SIG-M5 treated with dmso at 0.1 percent for 504 hours (cell line): ENCODE measurements around the gene ERCC1.
"Not testable (repeated sequence)": the region's sequence is repeated elsewhere in the genome, so short reads cannot be mapped to it uniquely, and the experiment has no call there.

ENCODE experiments used
- DNase-seq: peaks from one replicate; lab custom pipeline; 2025; ENCODE audit not compliant: unreplicated experiment; lab: John Stamatoyannopoulos, UW

The ERCC1 gene

GRCh38 chr19:45431008-45431407 lies 7.3 kb upstream of the ERCC1 start:
- DNase-seq, result peak; percentile 74

GRCh38 chr19:45429896-45430295 lies 6.2 kb upstream of the ERCC1 start:
- not testable (repeated sequence) for DNase-seq

- no peak for DNase-seq
Measured at GRCh38 chr19:45428384-45429231, 4.9 kb upstream of the ERCC1 start.

- DNase-seq, result peak; percentile 83
Measured at GRCh38 chr19:45424191-45425058, 708 bp upstream of the ERCC1 start.

GRCh38 chr19:45423033-45423588 lies 606 bp downstream of the ERCC1 start:
- DNase-seq, result no peak

GRCh38 chr19:45421947-45422498 lies 1.7 kb downstream of the ERCC1 start:
- DNase-seq, result no peak

GRCh38 chr19:45420871-45421270 lies 2.8 kb downstream of the ERCC1 start:
- DNase-seq, result no peak

- no peak for DNase-seq
Measured at GRCh38 chr19:45420356-45420755, 3.4 kb downstream of the ERCC1 start.

- no peak for DNase-seq
Measured at GRCh38 chr19:45419895-45420294, 3.8 kb downstream of the ERCC1 start.

- peak; percentile 82 for DNase-seq
Measured at GRCh38 chr19:45419396-45419795, 4.3 kb downstream of the ERCC1 start.

- no peak for DNase-seq
Measured at GRCh38 chr19:45418802-45419201, 4.9 kb downstream of the ERCC1 start.

GRCh38 chr19:45417151-45417550 lies 6.6 kb downstream of the ERCC1 start:
- no peak for DNase-seq

- DNase-seq, result no peak
Measured at GRCh38 chr19:45414468-45414867, 9.2 kb downstream of the ERCC1 start.

- DNase-seq, result no peak
Measured at GRCh38 chr19:45413497-45413896, 10.2 kb downstream of the ERCC1 start.

- not testable (repeated sequence) for DNase-seq
Measured at GRCh38 chr19:45410330-45410729, 13.4 kb downstream of the ERCC1 start.

- DNase-seq, result peak; percentile 49
Measured at GRCh38 chr19:45409557-45409920, 14.2 kb downstream of the ERCC1 start.

- DNase-seq, result no peak
Measured at GRCh38 chr19:45408830-45409556, 14.7 kb downstream of the ERCC1 start.

GRCh38 chr19:45408121-45408520 lies 15.6 kb downstream of the ERCC1 start:
- DNase-seq, result no peak

GRCh38 chr19:45407585-45407984 lies 16.1 kb downstream of the ERCC1 start:
- not testable (repeated sequence) for DNase-seq

GRCh38 chr19:45407091-45407375 lies 16.7 kb downstream of the ERCC1 start:
- DNase-seq, result no peak
